Common myeloid progenitor, CD34-positive (primary cell): ENCODE measurements around the gene ACAD10.

ENCODE experiments used
- CTCF ChIA-PET: fragments of 350-600 bp; sonication (Branson Sonifier 250); formaldehyde crosslinking; loops from one replicate; lab custom pipeline; 2021; ENCODE audit warnings: antibody characterized with exemption; lab: Charles Lee
- POLR2A ChIA-PET: fragments of 350-600 bp; sonication (Branson Sonifier 250); formaldehyde crosslinking; loops from one replicate; lab custom pipeline; 2021; ENCODE audit warnings: antibody characterized with exemption; lab: Charles Lee
- DNase-seq, 3 donors: peaks; one replicate each; pipeline versions ENCODE4 v3.0.0 to v3.0.0-alpha.2; 2013
- H3K27ac ChIP-seq, 2 experiments: 1 replicate in 1 of 2; 2 replicates in 1 of 2; pipeline ENCODE4 v1.7.0; 2013; ENCODE audit warnings: inconsistent platforms in 2 of 2, low read length in 2 of 2, mild to moderate bottlenecking in 2 of 2, low read depth in 1 of 2, moderate library complexity in 1 of 2; ENCODE audit not compliant: severe bottlenecking in 2 of 2, insufficient read depth in 1 of 2, poor library complexity in 1 of 2
- H3K27me3 ChIP-seq, 5 experiments: replicated peaks in 2 of 5; 1 replicate in 3 of 5; 2 replicates in 2 of 5; pipeline versions ENCODE4 v1.6.1 to v1.7.0; 2013; ENCODE audit warnings: low read length in 4 of 5, mild to moderate bottlenecking in 2 of 5, moderate library complexity in 2 of 5, inconsistent platforms in 1 of 5; ENCODE audit not compliant: insufficient read depth in 5 of 5, control insufficient read depth in 4 of 5
- H3K36me3 ChIP-seq, 4 experiments: 1 replicate in 2 of 4; 2 replicates in 2 of 4; pipeline versions ENCODE4 v1.6.1 to v1.7.0; 2013; ENCODE audit warnings: low read length in 3 of 4, control low read depth in 1 of 4, mild to moderate bottlenecking in 1 of 4; ENCODE audit not compliant: control insufficient read depth in 4 of 4, insufficient read depth in 4 of 4
- H3K4me1 ChIP-seq, 4 experiments: 1 replicate in 3 of 4; 2 replicates in 1 of 4; pipeline versions ENCODE4 v1.6.1 to v1.7.1; 2013; ENCODE audit warnings: low read length in 3 of 4, mild to moderate bottlenecking in 3 of 4, control low read depth in 1 of 4, inconsistent platforms in 1 of 4, moderate library complexity in 1 of 4; ENCODE audit not compliant: control insufficient read depth in 4 of 4, insufficient read depth in 4 of 4; ENCODE audit errors: control extremely low read depth in 1 of 4
- H3K4me3 ChIP-seq, 7 experiments: 1 replicate in 4 of 7; 2 replicates in 3 of 7; pipeline versions ENCODE4 v1.5.1 to v1.7.0; 2013; ENCODE audit warnings: mild to moderate bottlenecking in 7 of 7, low read length in 6 of 7, moderate library complexity in 6 of 7, inconsistent platforms in 2 of 7, low read depth in 2 of 7, control low read depth in 1 of 7; ENCODE audit not compliant: insufficient read depth in 4 of 7, control insufficient read depth in 1 of 7; ENCODE audit errors: extremely low read depth in 1 of 7
- H3K9me3 ChIP-seq, 5 experiments: 1 replicate in 4 of 5; 2 replicates in 1 of 5; pipeline versions ENCODE4 v1.6.1 to v1.7.1; 2013; ENCODE audit warnings: low read length in 4 of 5, mild to moderate bottlenecking in 2 of 5, inconsistent platforms in 1 of 5, low read depth in 1 of 5, moderate library complexity in 1 of 5; ENCODE audit not compliant: control insufficient read depth in 4 of 5, insufficient read depth in 2 of 5; ENCODE audit errors: control extremely low read depth in 1 of 5
- WGBS: methylation state at CpG from one replicate; pipeline ENCODE4 v1.1.5; 2013; ENCODE audit not compliant: insufficient coverage; 5-methylcytosine and 5-hydroxymethylcytosine counted together

The ACAD10 gene

DNA sequence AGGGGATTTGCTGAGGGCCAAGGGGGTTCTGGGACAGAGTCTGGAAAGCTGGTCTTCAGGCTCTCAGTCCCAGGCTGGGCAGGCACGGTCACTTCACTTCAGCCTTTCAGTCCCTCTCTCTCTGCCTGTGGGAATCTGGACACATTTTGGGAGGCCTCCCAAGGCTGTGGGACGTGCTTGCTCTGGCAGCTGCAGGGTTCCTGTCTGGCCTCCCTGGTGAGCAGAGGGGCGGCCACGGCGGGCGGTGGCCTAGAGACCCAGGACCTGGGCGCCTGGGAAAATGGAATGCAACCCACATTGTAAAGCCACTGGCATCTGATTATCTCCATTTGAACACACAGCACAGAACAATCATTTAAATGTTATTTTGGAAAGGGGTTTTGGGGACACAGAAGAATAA lies 70.8 kb downstream of the ACAD10 start:
- no peak overlapping the region for H3K27ac ChIP-seq
- H3K36me3 ChIP-seq: peaks cover 0 to 21% (median 11%) of the 10 kb centered on the region in 4 experiments
- 100% methylated on average over 1 of the region's 7 CpGs for whole genome bisulfite sequencing
- no peak for DNase-seq
- no peaks in the 10 kb centered on the region for H3K27me3 ChIP-seq
- CTCF ChIA-PET: interaction anchor here (0.7 to 9.8 kb wide), 4 partner anchors 12 to 58 kb away, joined by 3 to 77 read pairs (median 33); no protein-coding TSS in a partner anchor
- no peaks in the 10 kb centered on the region for H3K9me3 ChIP-seq
- POLR2A ChIA-PET: interaction anchor here (1.1 kb wide), 1 partner anchor 19 kb away, joined by 4 read pairs; no protein-coding TSS in a partner anchor
- peaks cover 9 to 61% (median 59%) of the 10 kb centered on the region in 4 experiments for H3K4me1 ChIP-seq
- H3K4me3 ChIP-seq: no peak overlapping the region

DNA sequence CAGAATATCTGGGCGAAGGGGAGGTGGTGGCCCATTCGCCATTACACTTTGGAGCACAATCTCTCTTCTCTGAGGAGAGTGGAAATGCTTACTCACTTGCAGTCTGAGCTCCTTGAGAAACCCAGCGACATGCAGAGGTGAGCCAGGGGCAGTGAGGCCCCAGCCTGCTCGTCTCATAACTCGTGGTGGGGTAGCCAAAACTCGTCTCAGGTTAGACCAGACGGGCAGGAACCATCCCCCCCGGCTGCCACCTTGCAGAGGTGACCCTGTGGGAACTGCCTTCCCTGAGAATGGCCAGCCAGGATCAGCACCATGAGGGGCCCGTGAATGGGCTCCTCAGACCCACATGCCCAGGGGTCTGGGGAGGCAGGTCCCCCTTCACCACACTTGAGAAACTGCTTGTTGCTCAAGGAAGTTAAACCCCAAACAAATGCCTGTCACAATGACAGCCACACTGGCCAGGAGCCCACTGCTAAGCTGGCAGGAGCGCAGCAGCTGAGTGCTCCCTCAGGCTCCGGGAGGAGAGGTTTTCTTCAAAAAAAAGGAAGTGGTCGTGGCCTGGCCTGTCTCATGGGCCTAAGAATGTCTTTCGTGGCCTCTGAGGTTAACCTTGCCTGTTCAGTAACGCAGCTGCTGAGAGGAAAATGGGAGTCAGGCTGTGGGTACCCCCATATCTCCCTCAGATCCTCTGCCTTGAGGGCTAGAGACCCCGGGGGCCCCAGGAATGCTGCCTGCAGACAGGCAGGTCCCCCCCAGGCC lies 71.7 kb downstream of the ACAD10 start:
- Histone ChIP-seq H3K4me1 (peaks cover 12 to 70% (median 67%) of the 10 kb centered on the region in 4 experiments), H3K27ac (peak overlapping the region in 1 of 2 experiments; percentile 67), H3K4me3 (peak overlapping the region in 2 of 7 experiments; percentile 17 to 44), H3K27me3 (no peaks in the 10 kb centered on the region), H3K9me3 (no peaks in the 10 kb centered on the region), H3K36me3 (peaks cover 0 to 21% (median 11%) of the 10 kb centered on the region in 4 experiments)
- DNase-seq: peak; percentile 85 to 98 (median 97)
- 7% methylated on average over 14 of the region's 15 CpGs for WGBS
- ChIA-PET CTCF (interaction anchor here (0.7 to 9.8 kb wide), 5 partner anchors 11 to 57 kb away, joined by 3 to 77 read pairs (median 5); no protein-coding TSS in a partner anchor), POLR2A (interaction anchor here (1.1 kb wide), 1 partner anchor 18 kb away, joined by 4 read pairs; no protein-coding TSS in a partner anchor)

DNA sequence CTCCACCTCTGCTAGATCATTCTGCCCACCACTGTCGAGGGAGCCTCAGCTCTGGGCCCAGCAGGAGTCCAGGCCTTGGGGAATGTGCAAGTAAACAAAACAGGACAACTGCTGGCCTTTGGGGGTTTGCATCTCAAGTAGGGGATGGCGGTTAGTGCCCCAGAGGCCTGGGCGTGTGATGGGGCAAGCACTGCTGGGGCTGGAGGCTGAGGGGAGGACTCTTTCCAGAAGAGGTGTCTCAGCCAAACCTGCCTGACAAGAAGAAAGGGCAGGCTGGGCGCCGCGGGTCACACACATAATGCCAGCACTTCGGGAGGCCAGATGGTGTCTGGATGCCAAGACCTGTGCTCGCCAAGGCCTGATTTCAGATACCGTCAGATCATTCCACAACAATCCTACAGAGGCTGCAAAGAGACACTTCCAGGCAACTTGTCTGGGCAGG lies 72.3 kb downstream of the ACAD10 start:
- 68% methylated on average over 9 of the region's 9 CpGs for WGBS
- Histone ChIP-seq H3K27ac (peak overlapping the region in 1 of 2 experiments; percentile 67), H3K4me1 (peaks cover 12 to 75% (median 69%) of the 10 kb centered on the region in 4 experiments), H3K4me3 (peak overlapping the region in 2 of 7 experiments; percentile 17 to 28), H3K9me3 (no peaks in the 10 kb centered on the region), H3K27me3 (no peaks in the 10 kb centered on the region), H3K36me3 (peaks cover 0 to 21% (median 11%) of the 10 kb centered on the region in 4 experiments)
- DNase-seq: no peak
- ChIA-PET POLR2A (no interaction called here), CTCF (interaction anchor here (0.7 to 9.8 kb wide), 4 partner anchors 17 to 57 kb away, joined by 3 to 77 read pairs (median 12); no protein-coding TSS in a partner anchor)

DNA sequence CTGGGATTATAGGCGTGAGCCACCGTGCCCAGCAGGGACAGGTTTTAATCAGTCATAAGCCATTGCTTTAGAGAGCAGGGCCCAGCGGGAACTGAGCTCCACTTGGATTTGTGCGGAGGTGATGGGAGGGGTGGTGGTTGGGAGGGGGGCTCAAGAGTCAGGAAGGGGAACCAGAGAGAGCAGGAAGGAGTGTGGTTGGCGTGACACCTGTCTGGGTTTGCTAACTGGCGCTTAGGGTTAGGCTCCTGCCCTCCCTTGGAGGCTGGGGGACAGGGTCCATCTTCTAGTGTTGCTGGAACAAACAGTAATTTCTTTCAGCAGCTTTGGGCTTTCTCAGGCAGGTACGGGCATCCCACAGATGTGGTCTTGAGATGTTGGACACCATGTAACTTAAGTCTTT lies 73.4 kb downstream of the ACAD10 start:
- H3K9me3 ChIP-seq: no peaks in the 10 kb centered on the region
- CTCF ChIA-PET: interaction anchor here (1.5 to 5.1 kb wide), 2 partner anchors 9 to 16 kb away, joined by 4 to 22 read pairs; no protein-coding TSS in a partner anchor
- DNase-seq: peak in 2 of 3 donors; percentile 57 to 66
- H3K27ac ChIP-seq: no peak overlapping the region
- POLR2A ChIA-PET: interaction anchor here (0.7 kb wide), 1 partner anchor 83 kb away, joined by 3 read pairs; no protein-coding TSS in a partner anchor
- peak overlapping the region in 1 of 7 experiments; percentile 52 for H3K4me3 ChIP-seq
- H3K4me1 ChIP-seq: peaks cover 12 to 75% (median 70%) of the 10 kb centered on the region in 4 experiments
- WGBS: 25% methylated on average over 7 of the region's 7 CpGs
- no peaks in the 10 kb centered on the region for H3K27me3 ChIP-seq
- peaks cover 0 to 13% (median 9%) of the 10 kb centered on the region in 4 experiments for H3K36me3 ChIP-seq

DNA sequence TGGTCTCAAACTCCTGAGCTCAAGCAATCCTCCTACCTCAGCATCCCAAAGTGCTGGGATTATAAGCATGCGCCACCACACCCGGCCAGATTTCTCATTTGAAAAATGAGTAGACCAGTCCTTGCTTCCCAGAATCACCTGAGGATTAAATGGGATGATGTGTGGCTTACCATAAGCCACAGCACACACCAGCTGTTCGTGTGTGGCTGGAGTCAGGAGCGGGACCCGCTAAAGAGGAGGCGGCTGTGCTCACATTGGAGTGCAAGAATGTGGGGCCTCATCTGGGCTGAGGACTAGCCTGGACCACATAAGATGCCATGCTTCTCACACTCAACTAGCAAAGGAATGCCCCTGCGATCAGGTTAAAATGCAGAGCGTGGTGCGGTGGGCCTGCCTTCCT lies 74.1 kb downstream of the ACAD10 start:
- H3K27me3 ChIP-seq: no peaks in the 10 kb centered on the region
- DNase-seq: no peak
- WGBS: 92% methylated on average over 6 of the region's 9 CpGs
- H3K27ac ChIP-seq: no peak overlapping the region
- H3K36me3 ChIP-seq: peaks cover 0 to 7% (median 6%) of the 10 kb centered on the region in 4 experiments
- peaks cover 12 to 75% (median 71%) of the 10 kb centered on the region in 4 experiments for H3K4me1 ChIP-seq
- POLR2A ChIA-PET: no interaction called here
- CTCF ChIA-PET: interaction anchor here (1.4 to 5.1 kb wide), 3 partner anchors 8 to 46 kb away, joined by 3 to 22 read pairs (median 4); no protein-coding TSS in a partner anchor
- H3K4me3 ChIP-seq: no peak overlapping the region
- H3K9me3 ChIP-seq: no peaks in the 10 kb centered on the region

DNA sequence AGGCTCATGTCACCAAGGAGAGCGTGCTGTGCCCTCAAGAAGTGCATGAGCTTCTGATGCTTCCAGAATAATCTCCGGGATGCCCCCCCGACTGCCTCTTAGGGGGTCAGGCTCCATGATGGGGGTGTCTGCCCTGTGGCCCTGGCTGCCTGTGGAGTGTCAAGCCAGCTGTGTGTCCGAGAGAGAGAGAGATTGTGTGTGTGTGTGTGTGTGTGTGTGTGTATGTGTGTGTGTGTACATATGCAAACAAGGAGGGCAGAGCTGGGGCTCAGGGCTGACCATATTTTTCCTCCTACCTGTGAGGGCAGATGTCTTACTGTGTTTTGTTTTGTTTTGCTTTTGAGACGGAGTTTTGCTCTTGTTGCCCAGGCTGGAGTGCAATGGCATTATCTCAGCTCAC lies 75.2 kb downstream of the ACAD10 start:
- CTCF ChIA-PET: interaction anchor here (0.7 to 5.1 kb wide), 4 partner anchors 14 to 52 kb away, joined by 3 to 22 read pairs (median 4); no protein-coding TSS in a partner anchor
- DNase-seq: peak in 1 of 3 donors; percentile 41
- no peak overlapping the region for H3K4me3 ChIP-seq
- POLR2A ChIA-PET: no interaction called here
- peaks cover 0 to 6% (median 3%) of the 10 kb centered on the region in 4 experiments for H3K36me3 ChIP-seq
- peaks cover 12 to 75% (median 70%) of the 10 kb centered on the region in 4 experiments for H3K4me1 ChIP-seq
- no peaks in the 10 kb centered on the region for H3K9me3 ChIP-seq
- WGBS: 95% methylated on average over 4 of the region's 5 CpGs
- H3K27ac ChIP-seq: no peak overlapping the region
- H3K27me3 ChIP-seq: no peaks in the 10 kb centered on the region
